NCI-H2171 treated with DMSO at 0.1 percent for 48 hours (cell line): ENCODE data around the gene POU3F2.
A peak's percentile ranks its signal among the peaks of the same experiment; 100 is the strongest.

Source experiments
- DNase-seq: peaks from one replicate; lab custom pipeline; 2025; lab: John Stamatoyannopoulos, UW

POU3F2 gene

DNA sequence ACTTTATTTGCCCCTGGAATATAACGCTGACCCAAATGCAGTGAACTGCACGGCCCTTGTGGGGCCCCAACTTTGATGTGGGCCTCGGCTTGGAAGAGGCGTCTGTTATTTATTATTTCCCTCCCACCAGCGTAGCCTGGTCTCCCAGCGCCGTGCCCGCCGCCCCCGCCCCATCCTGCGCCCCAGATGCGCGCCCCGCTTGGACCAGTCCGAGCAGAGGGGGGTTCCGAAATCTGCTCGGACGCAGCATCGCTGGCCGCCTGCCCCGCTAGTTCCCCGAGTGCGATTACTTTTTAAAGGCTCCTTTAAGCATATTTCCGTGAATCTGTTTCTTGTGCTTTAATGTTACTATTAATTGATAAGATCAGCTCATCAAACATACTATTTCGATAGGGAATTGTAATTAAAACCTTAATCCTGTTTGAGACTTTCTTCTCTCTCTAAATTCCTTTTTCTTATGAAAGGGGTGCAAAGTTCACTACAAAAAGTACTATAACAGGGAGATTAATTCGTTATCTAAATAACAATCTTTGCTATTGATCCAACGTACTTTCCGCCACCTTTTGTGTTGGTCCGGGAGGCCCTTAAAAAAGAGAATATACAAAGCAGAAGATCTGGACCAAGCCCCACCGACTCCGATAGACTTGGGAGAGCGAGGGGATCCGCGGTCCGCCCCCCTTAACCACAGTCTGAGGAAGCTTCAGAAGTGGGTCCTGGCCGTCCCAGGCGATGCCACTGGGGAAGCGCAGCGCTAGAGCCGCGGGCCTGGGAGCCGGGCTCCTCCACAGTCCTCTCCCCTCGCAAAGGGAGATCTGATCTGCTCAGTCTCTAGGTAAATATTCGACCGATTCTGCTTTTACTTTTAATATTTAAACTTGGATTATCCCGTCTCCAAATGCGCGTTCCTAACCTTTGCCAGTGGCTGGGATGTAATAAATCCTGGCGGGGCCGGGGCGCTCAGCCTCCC, 10.2 kb downstream of the POU3F2 start:
- DNase-seq = no peak

DNA sequence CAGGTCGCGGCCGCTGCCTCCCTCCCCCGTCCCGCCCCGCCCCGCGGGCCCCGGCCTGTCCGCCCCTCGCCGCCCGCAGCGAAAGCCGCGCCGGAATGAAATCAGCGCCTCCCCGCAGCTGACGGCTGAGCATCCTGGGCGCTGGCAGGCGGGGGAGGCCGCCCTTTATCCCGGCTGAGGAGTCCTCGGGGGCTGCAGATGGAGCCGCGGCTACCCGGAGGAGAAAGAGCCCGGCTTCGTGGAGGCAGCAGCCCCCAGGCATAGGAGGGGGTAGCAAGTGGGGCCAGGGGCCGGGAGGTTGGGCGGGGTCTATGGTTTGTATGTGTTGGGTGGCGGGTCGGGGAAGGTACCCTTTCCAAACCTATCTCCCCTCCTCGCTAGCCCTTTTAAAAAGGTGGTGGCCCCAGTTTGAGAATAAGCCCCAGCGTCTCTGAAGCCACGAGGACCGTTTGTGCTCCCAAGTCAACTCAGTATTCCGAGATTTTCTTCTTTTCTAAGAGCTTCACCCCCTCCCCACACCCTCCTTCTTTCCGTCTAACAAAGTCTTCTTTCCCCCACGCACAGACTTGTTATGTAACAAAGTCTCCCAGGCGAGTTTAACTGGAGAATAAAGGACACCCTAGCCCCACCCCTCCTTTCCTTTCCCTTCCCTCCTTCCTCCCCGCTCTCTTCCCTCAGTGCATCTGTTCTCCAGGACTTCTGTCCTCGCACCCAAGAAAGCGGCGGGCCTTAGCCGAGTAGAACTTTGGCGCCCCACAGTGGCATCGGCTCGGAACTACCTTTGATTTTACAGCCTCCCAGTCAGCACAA, 11.0 kb downstream of the POU3F2 start:
- DNase-seq = peak; percentile 91

DNA sequence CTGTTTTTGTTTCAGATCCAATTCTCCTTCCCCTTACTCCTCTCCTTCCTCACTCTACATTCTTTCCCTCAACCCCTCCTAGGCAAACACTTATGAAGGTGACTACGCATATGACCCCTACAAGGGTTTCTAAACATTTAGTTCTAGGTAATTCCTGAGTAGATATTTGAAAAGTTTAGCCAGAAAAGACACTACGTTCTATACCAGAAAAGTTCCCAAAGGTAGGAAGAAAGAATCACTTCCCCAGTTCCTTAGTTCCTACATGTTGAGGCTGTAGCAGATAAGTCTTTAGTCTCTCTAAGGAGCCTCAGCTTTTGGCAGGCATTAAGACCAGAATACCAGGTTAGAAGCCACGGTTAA, 11.6 kb downstream of the POU3F2 start:
- DNase-seq = no peak

DNA sequence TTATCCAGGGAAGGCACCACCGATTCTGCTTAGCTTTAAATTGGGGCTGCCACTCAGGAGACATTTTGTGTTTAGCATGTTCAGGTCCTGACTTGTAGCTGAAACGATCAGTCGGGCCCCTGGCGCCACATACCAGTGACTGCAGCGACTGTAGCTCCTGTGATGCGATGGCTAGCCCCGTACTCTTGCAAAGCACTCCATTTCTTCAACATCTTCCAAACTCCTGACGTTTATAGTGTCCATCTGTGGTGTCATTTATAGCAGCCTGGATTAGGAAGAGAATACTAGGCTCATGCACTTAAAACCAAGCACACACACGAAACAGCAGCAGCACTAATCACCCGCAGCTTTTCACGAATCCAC, 13.0 kb downstream of the POU3F2 start:
- no peak for DNase-seq

DNA sequence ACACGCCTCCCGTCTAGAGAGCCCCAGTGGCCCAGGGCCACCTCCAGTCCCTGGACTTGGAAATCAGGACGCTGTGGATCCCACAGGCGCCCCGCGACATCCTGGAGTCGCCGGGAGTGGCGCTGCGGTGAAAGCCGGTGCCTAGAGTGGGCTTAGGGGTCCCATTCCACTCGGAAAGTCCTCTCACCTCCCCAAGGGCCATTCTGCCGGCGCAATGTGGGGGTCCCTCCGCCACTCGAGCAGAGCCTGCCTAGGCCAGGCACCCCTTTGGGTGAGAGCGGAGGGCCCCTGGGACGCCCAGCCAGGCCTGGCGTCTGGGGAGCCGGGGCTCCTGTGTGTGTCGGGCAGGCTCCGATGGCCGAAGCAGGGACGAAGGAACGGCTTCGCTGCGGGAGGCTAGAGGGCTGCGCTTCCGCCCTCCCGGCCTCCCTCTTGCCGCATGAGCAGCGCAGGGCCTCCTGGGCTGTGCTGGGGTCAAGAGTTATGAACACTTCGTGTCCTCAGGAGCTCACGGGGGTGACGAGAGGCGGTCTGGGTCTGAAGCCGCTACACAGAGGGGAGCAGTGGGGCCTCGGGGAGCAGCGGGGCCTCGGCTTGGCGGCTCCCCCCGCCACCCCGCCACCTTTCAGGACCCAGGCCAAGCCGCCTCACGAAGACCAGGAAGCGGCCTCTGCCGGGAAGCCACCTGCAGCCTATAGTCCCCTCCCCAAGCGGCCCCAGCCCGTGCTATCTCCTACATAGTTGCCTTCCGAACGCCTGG, 13.6 kb downstream of the POU3F2 start:
- no peak for DNase-seq

DNA sequence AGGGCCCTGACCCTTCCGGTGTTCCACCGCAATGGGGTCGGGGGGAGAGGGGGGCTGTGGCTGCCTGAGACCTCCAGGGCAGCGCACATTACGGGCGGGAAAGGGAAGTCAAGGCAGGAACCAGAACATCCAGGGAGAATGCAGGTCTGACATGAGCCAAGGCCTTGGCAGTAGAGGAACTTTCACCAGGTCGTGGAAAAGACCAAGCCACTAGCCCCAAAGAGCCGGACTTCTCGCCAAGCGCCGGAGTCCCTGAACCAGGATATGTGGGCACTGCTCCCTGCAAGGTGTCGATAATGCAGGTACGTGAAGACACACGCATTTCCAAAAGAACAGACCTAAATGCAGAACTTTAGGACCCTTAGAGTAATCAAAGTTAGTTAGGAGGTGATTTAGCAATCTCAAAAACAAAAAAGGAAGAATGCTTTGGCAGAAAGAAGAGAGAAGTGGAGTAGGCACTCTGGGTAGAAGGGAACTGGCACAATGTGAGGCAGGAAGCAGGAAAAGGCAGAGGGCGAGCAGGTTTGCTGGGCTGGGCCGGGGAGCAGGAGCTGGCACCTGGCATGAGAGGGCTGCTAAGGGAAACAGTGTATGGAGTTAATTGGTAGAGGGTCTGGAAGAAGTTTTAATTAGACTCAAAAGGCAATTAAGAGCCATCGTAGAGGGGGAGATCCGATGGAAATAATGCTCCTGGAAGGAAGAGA, 14.3 kb downstream of the POU3F2 start:
- DNase-seq = no peak

DNA sequence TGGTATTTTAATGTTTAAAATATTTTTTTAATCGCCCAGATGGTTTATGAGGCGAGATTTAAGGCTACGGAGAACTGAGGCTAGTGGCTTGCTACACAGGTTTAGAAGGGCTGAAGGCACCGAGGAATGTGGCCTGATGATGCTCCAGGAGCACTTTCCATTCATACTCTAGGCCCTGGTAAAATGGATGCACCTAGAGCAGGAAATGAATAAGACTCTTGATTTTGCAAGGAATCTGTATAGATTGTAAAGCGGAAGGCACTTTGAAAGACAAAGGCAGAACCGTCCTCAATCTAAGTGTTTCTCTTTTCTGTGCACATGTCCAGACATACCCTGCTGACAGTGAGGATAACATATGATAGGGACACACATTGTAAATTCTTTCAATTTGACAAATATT, 30.1 kb downstream of the POU3F2 start:
- no peak for DNase-seq

DNA sequence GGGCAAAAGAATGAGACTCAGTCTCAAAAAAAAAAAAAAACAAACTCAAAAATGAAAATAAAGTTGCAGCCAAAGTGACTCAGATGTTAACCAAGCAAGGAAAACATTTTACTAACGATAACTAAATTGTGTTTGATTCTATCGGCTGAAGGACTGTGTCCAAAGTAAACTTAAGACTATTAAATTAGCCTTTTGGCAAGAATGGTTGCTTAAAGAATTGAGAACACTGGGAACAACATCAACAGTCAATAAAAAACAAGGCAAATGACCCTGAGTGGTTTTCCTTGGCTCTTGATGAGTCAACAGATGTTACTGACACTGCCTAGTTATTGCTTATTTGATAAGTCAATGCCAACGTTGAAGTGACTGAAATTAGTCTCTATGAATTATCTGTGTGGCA, 36.7 kb downstream of the POU3F2 start:
- no peak for DNase-seq

DNA sequence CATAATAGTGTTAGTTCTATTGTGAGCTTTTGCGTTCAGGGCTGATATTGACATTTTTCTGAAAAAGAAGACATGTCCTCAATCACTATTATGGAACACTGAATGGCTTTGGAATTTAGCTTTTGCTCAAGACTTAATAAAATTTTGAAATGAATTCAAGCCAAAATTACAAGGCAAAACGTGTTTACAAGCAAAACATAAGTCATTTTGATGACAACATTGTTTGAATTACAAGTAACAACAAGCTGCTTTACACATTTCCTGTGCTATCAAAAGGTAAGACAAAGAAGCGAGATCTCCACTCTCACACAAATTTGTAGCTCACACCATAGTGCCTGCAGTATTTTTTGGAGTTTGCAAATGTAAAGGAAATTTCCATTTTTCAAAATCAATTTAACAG, 37.4 kb downstream of the POU3F2 start:
- DNase-seq = no peak

DNA sequence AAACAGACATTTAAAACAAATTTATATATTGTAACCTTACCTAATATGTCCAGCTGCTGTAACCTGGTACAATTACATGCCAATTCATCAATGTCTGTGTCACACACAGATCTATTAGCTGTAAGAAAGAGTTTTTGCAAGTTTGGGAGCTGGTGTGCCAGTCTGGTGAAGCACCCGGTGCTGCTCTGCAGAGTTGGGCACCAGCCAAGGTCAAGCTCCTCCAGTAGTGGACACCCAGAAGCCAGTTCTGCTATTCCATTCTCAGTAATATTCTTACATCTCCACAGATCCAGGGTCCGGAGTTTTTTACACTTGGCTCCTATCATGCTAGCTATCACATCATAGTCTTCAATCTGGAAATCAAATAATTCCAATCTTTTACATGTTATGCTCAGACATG, 41.0 kb downstream of the POU3F2 start:
- no peak for DNase-seq

DNA sequence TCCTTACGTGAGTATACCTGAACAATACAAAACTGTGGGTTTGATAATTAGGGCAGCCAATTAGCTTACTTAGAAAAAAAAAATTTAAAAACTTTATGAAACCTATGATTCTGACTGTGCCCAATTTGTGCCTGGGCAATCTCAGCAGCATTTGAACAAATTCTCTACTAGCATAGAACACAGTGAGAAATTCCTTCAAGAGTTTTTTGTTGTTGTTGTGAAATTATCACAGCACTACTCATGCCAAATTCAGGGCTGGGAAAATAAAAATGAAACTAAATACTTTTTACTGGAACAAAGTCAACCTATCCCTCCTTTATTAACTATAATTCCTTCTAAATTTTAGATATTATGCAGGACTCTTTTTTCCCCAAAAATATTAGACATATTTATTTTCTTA, 42.9 kb downstream of the POU3F2 start:
- DNase-seq = no peak

DNA sequence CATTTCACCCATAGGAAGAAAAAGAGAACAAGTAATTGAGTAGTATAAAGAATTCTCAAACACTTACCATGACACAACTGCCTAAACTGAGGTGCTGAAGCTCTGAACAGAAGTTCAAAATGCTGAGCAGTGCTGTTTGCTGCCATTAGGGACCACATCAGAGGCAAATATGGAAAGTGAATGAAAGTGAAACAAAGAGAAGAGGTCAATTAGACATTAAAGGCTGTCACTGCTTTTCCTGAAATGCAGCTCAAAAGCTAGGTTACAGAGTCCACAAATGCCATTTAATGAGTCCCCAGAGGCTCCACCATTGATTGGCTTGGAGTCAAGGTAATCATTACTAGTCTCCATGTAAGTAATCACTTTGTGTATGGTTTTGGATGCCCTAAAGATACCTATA, 46.1 kb downstream of the POU3F2 start:
- DNase-seq = no peak

DNA sequence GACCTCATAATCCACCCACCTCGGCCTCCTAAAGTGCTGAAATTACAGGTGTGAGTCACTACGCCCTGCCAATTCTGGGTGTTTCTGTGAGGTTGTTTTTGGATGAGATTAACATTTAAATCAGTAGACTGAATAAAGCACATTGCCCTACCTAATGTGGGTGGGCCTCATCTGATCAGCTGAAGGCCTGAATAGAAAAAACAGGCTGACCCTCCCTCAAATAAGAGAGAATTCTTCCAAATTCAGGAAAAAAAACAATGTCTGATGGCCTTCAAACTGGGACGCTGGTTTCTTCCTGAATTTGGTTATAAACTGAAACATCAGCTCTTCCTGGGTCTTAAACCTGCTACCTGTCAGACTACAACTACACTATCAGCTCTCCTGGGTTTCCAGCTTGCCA, 51.0 kb downstream of the POU3F2 start:
- no peak for DNase-seq

DNA sequence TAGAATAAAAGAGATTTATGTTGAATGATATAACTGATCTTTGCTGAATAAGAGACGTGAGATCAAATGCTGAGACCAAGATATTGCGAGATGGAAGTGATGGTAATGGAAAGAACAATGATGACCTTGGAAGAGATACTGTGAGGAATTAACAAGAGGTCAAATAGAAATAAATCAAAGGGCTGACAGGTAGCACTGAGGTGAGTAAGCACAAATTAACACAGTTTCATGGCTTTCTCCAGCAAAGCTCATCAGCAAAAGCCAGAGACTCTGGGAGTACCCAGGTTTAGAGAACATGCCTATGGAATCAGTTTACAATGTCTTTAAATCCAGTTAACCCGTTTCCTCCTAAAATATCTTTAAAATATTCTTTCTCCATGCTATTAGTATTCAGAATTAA, 53.3 kb downstream of the POU3F2 start:
- no peak for DNase-seq
